ENCODE measurements around the gene SLC34A1. TPM values are rescaled to one million over a fixed set of nuclear protein-coding genes. Genes with fewer than 3 reads are reported as not detected.

SLC34A1 gene
- total RNA-seq, 2 experiments from 2014 or later, result not detected

Other genes starting within 250 kb of the SLC34A1 start
- gene RAB24, start 80.7 kb upstream of the SLC34A1 start, total RNA-seq, result 10 to 100 TPM; 33.5 TPM
- gene PRELID1, start 80.6 kb upstream of the SLC34A1 start, total RNA-seq, result 100 to 1,000 TPM; 360 to 372 TPM
- gene MXD3, start 72.5 kb upstream of the SLC34A1 start, total RNA-seq, result 10 to 100 TPM; 11.0 to 11.8 TPM
- 100 to 1,000 TPM; 110 to 117 TPM for gene LMAN2, start 32.8 kb upstream of the SLC34A1 start, total RNA-seq
- 10 to 100 TPM; 42.8 to 43.5 TPM for gene RGS14, start 26.5 kb upstream of the SLC34A1 start, total RNA-seq
- not detected for gene PFN3, start 16.2 kb downstream of the SLC34A1 start, total RNA-seq
- 10 to 100 TPM; 12.0 to 12.7 TPM for gene F12, start 25.1 kb downstream of the SLC34A1 start, total RNA-seq
- 100 to 1,000 TPM; 179 to 180 TPM for gene GRK6, start 42.2 kb downstream of the SLC34A1 start, total RNA-seq
- 10 to 100 TPM; 18.7 to 20.1 TPM for gene PRR7, start 62.4 kb downstream of the SLC34A1 start, total RNA-seq
- gene DBN1, start 89.2 kb downstream of the SLC34A1 start, total RNA-seq, result 100 to 1,000 TPM; 102 to 104 TPM
- 10 to 100 TPM; 50.0 to 51.5 TPM for gene PDLIM7, start 113.2 kb downstream of the SLC34A1 start, total RNA-seq
- 1 to 10 TPM; 9.8 TPM for gene DOK3, start 125.4 kb downstream of the SLC34A1 start, total RNA-seq
- 100 to 1,000 TPM; 204 to 212 TPM for gene DDX41, start 132.5 kb downstream of the SLC34A1 start, total RNA-seq
- gene FAM193B, start 170.1 kb downstream of the SLC34A1 start, total RNA-seq, result 10 to 100 TPM; 58.7 to 59.3 TPM
- 100 to 1,000 TPM; 136 to 137 TPM for gene TMED9, start 207.8 kb downstream of the SLC34A1 start, total RNA-seq
- 10 to 100 TPM; 20.7 to 22.7 TPM for gene B4GALT7, start 215.7 kb downstream of the SLC34A1 start, total RNA-seq

All from activated CD8-positive, alpha-beta memory T cell treated with anti-CD3 and anti-CD28 coated beads for 36 hours (primary cell).